A549 (cell line): Measurements from ENCODE around the gene USF1.

Experiments
- CBX2 ChIP-seq: fragments of 200-600 bp; sonication (generic); IDR thresholded peaks from 2 replicates; pipeline ENCODE4 v1.6.1; 2016; ENCODE audit warnings: low read depth, mild to moderate bottlenecking, borderline replicate concordance
- CTCF ChIP-seq: fragments of >200 bp; sonication (Bioruptor Twin); formaldehyde crosslinking; IDR thresholded peaks from 3 replicates; pipeline ENCODE4 v1.5.1; 2016
- NR3C1 ChIP-seq: fragments of >200 bp; sonication (Bioruptor Twin); formaldehyde crosslinking; IDR thresholded peaks from 3 replicates; pipeline ENCODE4 v1.6.1; 2017
- POLR2A ChIP-seq: IDR thresholded peaks from 2 replicates; pipeline ENCODE4 v1.6.1; 2012; ENCODE audit warnings: mild to moderate bottlenecking, low read length
- REST ChIP-seq: fragments of 200-600 bp; sonication (generic); IDR thresholded peaks from 2 replicates; pipeline ENCODE4 v1.6.1; 2016; ENCODE audit warnings: antibody characterized with exemption, mild to moderate bottlenecking, moderate library complexity
- ZNF302 ChIP-seq: fragments of 250-450 bp; sonication (Bioruptor Pico); IDR thresholded peaks from 2 replicates; pipeline ENCODE4 v1.9.0; 2021; ENCODE audit warnings: inconsistent platforms, mild to moderate bottlenecking, moderate library complexity

- TF ChIP-seq CBX2 = no peak
- no peak for TF ChIP-seq REST
- no peak for TF ChIP-seq NR3C1
- no peak for TF ChIP-seq POLR2A
- no peak for TF ChIP-seq CTCF
- no peak for TF ChIP-seq ZNF302 (CRISPR knock-in tag)
Observed at GRCh38 chr1:161039154-161039545, 6.6 kb downstream of the USF1 start.
